Measurements from ENCODE around the gene MRPL14.

The MRPL14 gene

GRCh38 chr6:44128020-44128917 is 1.0 kb upstream of the MRPL14 start:
- DNase-seq (ENCODE audit: low spot score): peak; percentile 66
- in situ Hi-C loops (cut with MboI; ENCODE audit: low pct_unique_long_range_greater_than_20kb, low sequenced_read_pairs, unreplicated experiment): no loop called here
- peak; percentile 4 for TF ChIP-seq CTCF (IDR thresholded peaks at IDR 0.05; ENCODE audit: extremely low read depth, insufficient read depth, missing control alignments)

- DNase-seq (ENCODE audit: low spot score): peak; percentile 86
- in situ Hi-C loops (cut with MboI; ENCODE audit: low pct_unique_long_range_greater_than_20kb, low sequenced_read_pairs, unreplicated experiment): no loop called here
- TF ChIP-seq CTCF (IDR thresholded peaks at IDR 0.05; ENCODE audit: extremely low read depth, insufficient read depth, missing control alignments): no peak
Measured at GRCh38 chr6:44126320-44127149, 717 bp downstream of the MRPL14 start.

GRCh38 chr6:44123544-44123943 is 3.7 kb downstream of the MRPL14 start:
- no peak for DNase-seq (ENCODE audit: low spot score)

GRCh38 chr6:44122801-44123200 is 4.5 kb downstream of the MRPL14 start:
- in situ Hi-C loops (cut with MboI; ENCODE audit: low pct_unique_long_range_greater_than_20kb, low sequenced_read_pairs, unreplicated experiment): no loop called here
- DNase-seq (ENCODE audit: low spot score): no peak

More at GRCh38 chr6:44123544-44123943, 3.7 kb downstream of the MRPL14 start:
- in situ Hi-C loops (cut with MboI; ENCODE audit: low pct_unique_long_range_greater_than_20kb, low sequenced_read_pairs, unreplicated experiment): no loop called here
- no peak for TF ChIP-seq CTCF (IDR thresholded peaks at IDR 0.05; ENCODE audit: extremely low read depth, insufficient read depth, missing control alignments)

GRCh38 chr6:44120692-44121443 is 6.4 kb downstream of the MRPL14 start:
- TF ChIP-seq CTCF (IDR thresholded peaks at IDR 0.05; ENCODE audit: extremely low read depth, insufficient read depth, missing control alignments): no peak
- no peak for DNase-seq (ENCODE audit: low spot score)
- in situ Hi-C loops (cut with MboI; ENCODE audit: low pct_unique_long_range_greater_than_20kb, low sequenced_read_pairs, unreplicated experiment): no loop called here

More at GRCh38 chr6:44122801-44123200, 4.5 kb downstream of the MRPL14 start:
- TF ChIP-seq CTCF (IDR thresholded peaks at IDR 0.05; ENCODE audit: extremely low read depth, insufficient read depth, missing control alignments): no peak

- in situ Hi-C loops (cut with MboI; ENCODE audit: low pct_unique_long_range_greater_than_20kb, low sequenced_read_pairs, unreplicated experiment): no loop called here
- no peak for TF ChIP-seq CTCF (IDR thresholded peaks at IDR 0.05; ENCODE audit: extremely low read depth, insufficient read depth, missing control alignments)
- DNase-seq (ENCODE audit: low spot score): no peak
Measured at GRCh38 chr6:44119704-44120262, 7.5 kb downstream of the MRPL14 start.
